Caco-2 (cell line): ENCODE data around the gene PAN2. TPM values are rescaled to one million over a fixed set of nuclear protein-coding genes. Genes with fewer than 3 reads are reported as not detected.
"Not testable (repeated sequence)": the region's sequence is repeated elsewhere in the genome, so short reads cannot be mapped to it uniquely, and the experiment has no call there.

Source experiments
- BruUV-seq: library from RNA; stranded (reverse); fragments of 400-500 nt; replicated peaks from 2 replicates; lab custom pipeline; 2021; lab: Mats Ljungman, UMichigan
- CTCF ChIA-PET: fragments of 300-600 bp; sonication (Branson Sonifier 250); formaldehyde crosslinking; loops from one replicate; lab custom pipeline; 2022; ENCODE audit warnings: antibody characterized with exemption; lab: Charles Lee
- POLR2A ChIA-PET: fragments of 300-600 bp; sonication (Branson Sonifier 250); formaldehyde crosslinking; loops from one replicate; lab custom pipeline; 2022; ENCODE audit warnings: antibody characterized with exemption; lab: Charles Lee
- DNase-seq, 2 experiments: peaks; one replicate each; pipeline versions ENCODE4 v3.0.0 to v3.0.0-alpha.2; 2020 to 2022
- H3K27me3 ChIP-seq: replicated peaks from 2 replicates; pipeline ENCODE4 v1.6.0; 2011; ENCODE audit warnings: low read length; ENCODE audit not compliant: control insufficient read depth, insufficient read depth
- H3K36me3 ChIP-seq: 2 replicates; pipeline ENCODE4 v1.5.1; 2011; ENCODE audit warnings: low read length; ENCODE audit not compliant: control insufficient read depth, insufficient read depth
- H3K4me1 ChIP-seq: fragments of 250-450 bp; sonication (Bioruptor Pico); 2 replicates; pipeline ENCODE4 v1.5.1; 2020; ENCODE audit warnings: mild to moderate bottlenecking
- H3K4me3 ChIP-seq: 2 replicates; pipeline ENCODE4 v1.5.1; 2011; ENCODE audit warnings: low read depth, mild to moderate bottlenecking, control low read depth, low read length
- H3K9me3 ChIP-seq: fragments of 250-450 bp; sonication (Bioruptor Pico); 2 replicates; pipeline ENCODE4 v1.5.1; 2020; ENCODE audit warnings: mild to moderate bottlenecking, moderate library complexity
- H3K27ac Mint-ChIP-seq: one replicate; pipeline ENCODE4 v1.8.0; 2022; ENCODE audit warnings: mixed read lengths; ENCODE audit not compliant: unreplicated experiment
- H3K27me3 Mint-ChIP-seq: one replicate; pipeline ENCODE4 v1.8.0; 2022; ENCODE audit warnings: mixed read lengths; ENCODE audit not compliant: insufficient read depth, unreplicated experiment
- H3K36me3 Mint-ChIP-seq: one replicate; pipeline ENCODE4 v1.8.0; 2022; ENCODE audit warnings: mild to moderate bottlenecking, mixed read lengths; ENCODE audit not compliant: insufficient read depth, unreplicated experiment
- H3K4me1 Mint-ChIP-seq: one replicate; pipeline ENCODE4 v1.8.0; 2022; ENCODE audit warnings: low read depth, mixed read lengths; ENCODE audit not compliant: unreplicated experiment
- H3K4me3 Mint-ChIP-seq: one replicate; pipeline ENCODE4 v1.8.0; 2022; ENCODE audit warnings: mild to moderate bottlenecking, moderate library complexity, mixed read lengths; ENCODE audit not compliant: unreplicated experiment
- H3K9me3 Mint-ChIP-seq: one replicate; pipeline ENCODE4 v1.8.0; 2022; ENCODE audit warnings: mixed read lengths; ENCODE audit not compliant: unreplicated experiment
- intact Hi-C: fragments of 100-400 bp; cut with micrococcal nuclease; formaldehyde crosslinking; loops from one replicate; pipeline ENCODE4 v1.10.0; 2022; ENCODE audit not compliant: unreplicated experiment
- total RNA-seq: library from RNA; stranded (reverse); gene quantifications from 2 replicates; pipeline ENCODE4 v1.2.3, GENCODE V29; 2022
- TF ChIP-seq, protein P1 (sequence below), 2 experiments: fragments of 200-600 bp in 1 of 2; IDR thresholded peaks; 1 replicate in 1 of 2; 2 replicates in 1 of 2; pipeline versions ENCODE4 v1.5.1 to v1.8.0; 2011 to 2022; ENCODE audit warnings: antibody characterized with exemption in 1 of 2, control low read depth in 1 of 2, inconsistent platforms in 1 of 2, low read depth in 1 of 2, low read length in 1 of 2, mild to moderate bottlenecking in 1 of 2, moderate library complexity in 1 of 2; ENCODE audit not compliant: insufficient read depth in 1 of 2, severe bottlenecking in 1 of 2, unreplicated experiment in 1 of 2

PAN2 gene
- total RNA-seq, 1 experiment from 2014 or later, result 30.0 TPM

DNA sequence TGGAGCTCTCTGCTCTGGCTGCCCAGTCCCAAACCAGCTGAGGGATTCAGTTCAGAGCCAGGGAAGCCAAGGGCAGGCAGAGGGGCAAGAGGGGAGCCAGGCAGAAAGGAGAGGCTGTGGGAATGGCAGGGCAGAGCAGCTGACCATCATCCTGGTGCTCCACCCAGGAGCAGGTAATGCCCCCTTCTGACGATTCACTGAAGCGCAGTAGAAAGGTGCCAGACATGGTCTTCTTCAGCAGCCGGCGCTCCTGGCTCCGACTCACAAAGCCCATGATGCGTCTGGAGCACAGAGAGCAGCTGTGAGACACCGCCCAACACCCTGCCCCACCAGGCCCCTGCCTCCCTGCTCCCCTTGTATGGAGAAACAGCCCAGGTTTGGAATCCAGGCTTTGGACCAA lies 12.9 kb upstream of the PAN2 start:
- no TSS peak for BruUV-seq
- intact Hi-C loops, result no loop called here
- Mint-ChIP-seq H3K27me3 (no peaks in the 10 kb centered on the region), H3K36me3 (peaks cover 39% of the 10 kb centered on the region), H3K4me3 (no peak overlapping the region), H3K4me1 (no peaks in the 10 kb centered on the region), H3K27ac (no peak overlapping the region), H3K9me3 (no peaks in the 10 kb centered on the region)
- TF ChIP-seq, protein P1, sequence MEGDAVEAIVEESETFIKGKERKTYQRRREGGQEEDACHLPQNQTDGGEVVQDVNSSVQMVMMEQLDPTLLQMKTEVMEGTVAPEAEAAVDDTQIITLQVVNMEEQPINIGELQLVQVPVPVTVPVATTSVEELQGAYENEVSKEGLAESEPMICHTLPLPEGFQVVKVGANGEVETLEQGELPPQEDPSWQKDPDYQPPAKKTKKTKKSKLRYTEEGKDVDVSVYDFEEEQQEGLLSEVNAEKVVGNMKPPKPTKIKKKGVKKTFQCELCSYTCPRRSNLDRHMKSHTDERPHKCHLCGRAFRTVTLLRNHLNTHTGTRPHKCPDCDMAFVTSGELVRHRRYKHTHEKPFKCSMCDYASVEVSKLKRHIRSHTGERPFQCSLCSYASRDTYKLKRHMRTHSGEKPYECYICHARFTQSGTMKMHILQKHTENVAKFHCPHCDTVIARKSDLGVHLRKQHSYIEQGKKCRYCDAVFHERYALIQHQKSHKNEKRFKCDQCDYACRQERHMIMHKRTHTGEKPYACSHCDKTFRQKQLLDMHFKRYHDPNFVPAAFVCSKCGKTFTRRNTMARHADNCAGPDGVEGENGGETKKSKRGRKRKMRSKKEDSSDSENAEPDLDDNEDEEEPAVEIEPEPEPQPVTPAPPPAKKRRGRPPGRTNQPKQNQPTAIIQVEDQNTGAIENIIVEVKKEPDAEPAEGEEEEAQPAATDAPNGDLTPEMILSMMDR (IDR thresholded peaks at IDR 0.05; ENCODE audit: insufficient read depth in 1 of 2, low read depth in 1 of 2, low read length in 1 of 2, severe bottlenecking in 1 of 2, unreplicated experiment in 1 of 2), result no peak
- DNase-seq, result peak in 1 of 2 experiments; percentile 19
- Histone ChIP-seq H3K36me3 (peaks cover 10% of the 10 kb centered on the region), H3K27me3 (no peaks in the 10 kb centered on the region), H3K9me3 (no peaks in the 10 kb centered on the region), H3K4me3 (no peak overlapping the region), H3K4me1 (no peaks in the 10 kb centered on the region; the same call in 1 of the 2 replicates)
- POLR2A ChIA-PET, result interaction anchor here (1.9 kb wide), 1 partner anchor 13 kb away, joined by 6 read pairs; the partner anchor contains the start of gene STAT2
- CTCF ChIA-PET, result no interaction called here

DNA sequence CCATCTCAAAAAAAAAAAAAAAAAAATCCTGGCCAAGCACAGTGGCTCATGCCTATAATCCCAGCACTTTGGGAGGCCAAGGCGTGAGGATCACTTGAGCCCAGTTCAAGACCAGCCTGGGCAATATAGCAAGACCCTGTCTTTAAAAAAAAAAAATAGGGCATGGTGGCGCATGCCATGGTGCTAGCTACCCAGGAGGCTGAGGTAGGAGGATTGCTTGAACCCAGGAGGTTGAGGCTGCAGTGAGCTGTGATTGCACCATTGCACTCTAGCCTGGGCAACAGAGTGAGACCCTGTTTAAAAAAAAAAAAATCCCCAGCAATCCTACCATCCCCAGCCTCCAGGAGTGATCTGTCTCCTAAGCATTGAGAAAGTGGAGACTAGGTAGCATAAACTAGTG lies 8.5 kb upstream of the PAN2 start:
- H3K4me1 ChIP-seq, H3K4me1 Mint-ChIP-seq, H3K4me3 Mint-ChIP-seq, H3K27ac Mint-ChIP-seq, H3K27me3 ChIP-seq, intact Hi-C loops, H3K9me3 Mint-ChIP-seq, H3K27me3 Mint-ChIP-seq, BruUV-seq, H3K36me3 ChIP-seq, H3K4me3 ChIP-seq, DNase-seq, H3K9me3 ChIP-seq: not testable (repeated sequence)
- H3K36me3 Mint-ChIP-seq, result peaks cover 12% of the 10 kb centered on the region
- POLR2A ChIA-PET, result interaction anchor here (1.2 kb wide), 1 partner anchor 18 kb away, joined by 3 read pairs; the partner anchor contains the start of gene STAT2
- CTCF ChIA-PET, result interaction anchor here (0.9 kb wide), 1 partner anchor 26 kb away, joined by 4 read pairs; the partner anchor contains the start of gene CNPY2

DNA sequence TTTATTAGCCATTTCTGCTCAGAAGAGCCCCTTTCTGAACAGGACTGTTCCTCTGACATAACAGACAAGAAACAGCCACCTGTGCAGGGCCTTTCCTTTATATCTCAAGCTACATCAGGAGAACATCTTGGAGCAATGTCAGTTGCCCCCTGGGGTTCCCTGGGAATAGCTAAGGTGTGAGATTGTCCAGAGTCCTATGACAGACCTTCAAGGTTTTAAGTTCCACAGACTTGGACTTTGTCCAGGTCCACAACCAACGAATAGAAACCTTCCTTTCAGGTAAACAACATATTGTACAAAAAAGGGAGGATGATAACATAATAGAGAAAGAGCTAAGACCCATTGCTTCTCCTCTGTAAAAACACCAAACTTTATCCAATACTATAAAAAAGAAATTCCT lies 7.8 kb upstream of the PAN2 start:
- no peaks in the 10 kb centered on the region for H3K27me3 ChIP-seq
- BruUV-seq, result no TSS peak

More for the DNA sequence above, 7.8 kb upstream of the PAN2 start:
- Mint-ChIP-seq H3K27ac (no peak overlapping the region), H3K36me3 (peaks cover 12% of the 10 kb centered on the region), H3K4me3 (no peak overlapping the region), H3K4me1 (peaks cover 5% of the 10 kb centered on the region), H3K27me3 (no peaks in the 10 kb centered on the region), H3K9me3 (no peaks in the 10 kb centered on the region)
- DNase-seq, result no peak
- Histone ChIP-seq H3K9me3 (no peaks in the 10 kb centered on the region), H3K4me3 (no peak overlapping the region), H3K36me3 (peaks cover 5% of the 10 kb centered on the region), H3K4me1 (no peaks in the 10 kb centered on the region; the same call in 1 of the 2 replicates)
- intact Hi-C loops, result no loop called here
- ChIA-PET POLR2A (interaction anchor here (1.2 kb wide), 1 partner anchor 18 kb away, joined by 3 read pairs; the partner anchor contains the start of gene STAT2), CTCF (interaction anchor here (0.6 to 0.9 kb wide), 2 partner anchors 11 to 26 kb away, joined by 4 to 9 read pairs; partner anchors contain the start of gene CNPY2)
- TF ChIP-seq, protein P1 (IDR thresholded peaks at IDR 0.05; ENCODE audit: insufficient read depth in 1 of 2, low read depth in 1 of 2, low read length in 1 of 2, severe bottlenecking in 1 of 2, unreplicated experiment in 1 of 2), result no peak
